ENCODE measurements around the gene AGBL2. TPM values are rescaled to one million over a fixed set of nuclear protein-coding genes. Genes with fewer than 3 reads are reported as not detected.

AGBL2 gene
- total and polyA plus RNA-seq, 10 donors = 1.1 to 5.1 (median 2.4) TPM

DNA sequence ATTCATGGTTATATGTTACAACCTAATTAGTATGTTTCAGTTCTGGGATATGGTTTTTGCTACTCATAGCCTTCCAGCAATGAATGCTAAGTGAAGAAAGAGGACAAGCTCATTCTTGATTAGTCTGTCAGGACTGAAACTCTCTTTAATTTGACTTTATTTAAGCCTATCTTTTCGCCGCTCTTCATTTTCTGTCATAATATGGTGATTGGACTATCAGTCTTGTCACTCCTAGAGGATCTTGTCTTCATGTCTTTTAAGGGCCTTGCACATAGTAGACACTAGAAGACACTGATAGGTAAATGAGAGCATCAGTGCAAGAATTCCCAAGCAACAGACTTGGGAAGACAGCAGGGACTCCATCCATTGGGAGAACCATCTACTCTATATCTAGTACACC lies 53.9 kb downstream of the AGBL2 start:
- WGBS, 5 donors = 96 to 100% (median 97%) methylated on average over 2 of the region's 2 CpGs
- H3K4me1 ChIP-seq = no peaks in the 10 kb centered on the region
- H3K27ac ChIP-seq = no peak overlapping the region
- intact Hi-C loops (cut with DNase I; ENCODE audit: low total_unique reads) = no loop called here
- no peaks in the 10 kb centered on the region for H3K9me3 ChIP-seq
- H3K4me3 ChIP-seq = no peak overlapping the region
- H3K27me3 ChIP-seq (replicated peaks in 1 of 7) = no peaks in the 10 kb centered on the region
- no peaks in the 10 kb centered on the region for H3K36me3 ChIP-seq
- TF ChIP-seq, protein P1, sequence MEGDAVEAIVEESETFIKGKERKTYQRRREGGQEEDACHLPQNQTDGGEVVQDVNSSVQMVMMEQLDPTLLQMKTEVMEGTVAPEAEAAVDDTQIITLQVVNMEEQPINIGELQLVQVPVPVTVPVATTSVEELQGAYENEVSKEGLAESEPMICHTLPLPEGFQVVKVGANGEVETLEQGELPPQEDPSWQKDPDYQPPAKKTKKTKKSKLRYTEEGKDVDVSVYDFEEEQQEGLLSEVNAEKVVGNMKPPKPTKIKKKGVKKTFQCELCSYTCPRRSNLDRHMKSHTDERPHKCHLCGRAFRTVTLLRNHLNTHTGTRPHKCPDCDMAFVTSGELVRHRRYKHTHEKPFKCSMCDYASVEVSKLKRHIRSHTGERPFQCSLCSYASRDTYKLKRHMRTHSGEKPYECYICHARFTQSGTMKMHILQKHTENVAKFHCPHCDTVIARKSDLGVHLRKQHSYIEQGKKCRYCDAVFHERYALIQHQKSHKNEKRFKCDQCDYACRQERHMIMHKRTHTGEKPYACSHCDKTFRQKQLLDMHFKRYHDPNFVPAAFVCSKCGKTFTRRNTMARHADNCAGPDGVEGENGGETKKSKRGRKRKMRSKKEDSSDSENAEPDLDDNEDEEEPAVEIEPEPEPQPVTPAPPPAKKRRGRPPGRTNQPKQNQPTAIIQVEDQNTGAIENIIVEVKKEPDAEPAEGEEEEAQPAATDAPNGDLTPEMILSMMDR (IDR thresholded peaks at IDR 0.05 in 8 of 11, conservative IDR thresholded peaks at IDR 0.05 in 3 of 11) = no peak
- TF ChIP-seq POLR2A (IDR thresholded peaks at IDR 0.05) = no peak
- no peak for TF ChIP-seq POLR2AphosphoS5 (IDR thresholded peaks at IDR 0.05)
- DNase-seq = no peak

DNA sequence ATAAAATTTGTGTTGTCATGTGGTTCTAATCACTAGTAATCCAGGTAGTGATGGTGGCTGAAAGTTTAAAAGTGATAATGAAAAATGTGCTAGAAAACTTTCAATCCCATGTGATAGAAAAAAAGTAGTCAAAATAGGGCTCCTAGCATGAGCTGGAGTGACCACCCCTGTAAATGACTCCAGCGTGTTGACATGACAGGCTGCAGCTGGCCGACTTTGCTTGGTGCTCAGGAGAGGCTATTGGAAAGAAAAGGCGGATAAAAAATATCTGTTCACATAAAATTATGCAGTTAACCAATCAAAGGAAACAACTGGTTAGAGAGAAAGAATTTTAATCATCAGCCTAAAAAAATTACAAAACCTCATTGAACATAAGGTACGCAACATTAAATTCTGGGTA lies 55.9 kb downstream of the AGBL2 start:
- WGBS, 5 donors = 79 to 91% (median 87%) methylated on average over 4 of the region's 4 CpGs
- no peaks in the 10 kb centered on the region for H3K4me1 ChIP-seq
- intact Hi-C loops (cut with DNase I; ENCODE audit: low total_unique reads) = no loop called here
- no peaks in the 10 kb centered on the region for H3K27me3 ChIP-seq (replicated peaks in 1 of 7)
- TF ChIP-seq, protein P1 (IDR thresholded peaks at IDR 0.05 in 8 of 11, conservative IDR thresholded peaks at IDR 0.05 in 3 of 11) = no peak
- no peak for TF ChIP-seq POLR2A (IDR thresholded peaks at IDR 0.05)
- TF ChIP-seq POLR2AphosphoS5 (IDR thresholded peaks at IDR 0.05) = no peak
- H3K27ac ChIP-seq = no peak overlapping the region
- no peaks in the 10 kb centered on the region for H3K9me3 ChIP-seq
- H3K36me3 ChIP-seq = no peaks in the 10 kb centered on the region
- DNase-seq = no peak
- no peak overlapping the region for H3K4me3 ChIP-seq

DNA sequence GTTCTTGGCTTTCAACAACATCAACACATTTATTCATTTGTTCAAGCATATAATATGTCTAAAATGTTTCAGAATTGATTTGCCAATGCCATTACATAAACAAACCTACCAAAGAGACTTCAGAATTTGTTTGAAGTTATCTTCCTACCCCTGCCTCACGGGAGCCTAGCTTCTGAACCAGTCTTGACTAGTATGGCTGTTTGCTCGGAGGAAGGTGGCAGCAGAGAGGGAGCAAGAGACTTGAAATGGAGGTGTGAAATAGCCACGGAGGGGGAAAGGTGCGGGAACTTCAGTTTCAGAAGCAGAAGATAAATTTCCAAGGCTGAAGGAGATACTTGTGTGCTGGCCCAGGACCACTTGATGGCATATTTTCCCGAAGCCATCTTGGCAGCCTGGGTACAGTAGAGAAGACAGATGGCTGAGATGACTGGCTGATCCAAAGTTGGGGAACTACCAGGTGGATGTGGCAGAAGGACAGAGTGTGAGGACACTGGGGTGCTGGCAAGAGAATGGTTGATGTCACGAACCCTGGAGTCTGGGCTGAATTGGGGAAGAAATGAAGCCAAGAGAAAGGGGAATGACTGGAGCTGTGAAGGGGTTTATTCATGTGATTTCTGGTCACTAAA lies 58.8 kb downstream of the AGBL2 start:
- H3K36me3 ChIP-seq = no peaks in the 10 kb centered on the region
- no peak overlapping the region for H3K4me3 ChIP-seq
- peaks cover 0 to 13% (median 8%) of the 10 kb centered on the region in 8 donors for H3K9me3 ChIP-seq
- DNase-seq = no peak
- TF ChIP-seq, protein P1 (IDR thresholded peaks at IDR 0.05 in 8 of 11, conservative IDR thresholded peaks at IDR 0.05 in 3 of 11) = no peak
- no peak for TF ChIP-seq POLR2A (IDR thresholded peaks at IDR 0.05)
- no peak for TF ChIP-seq POLR2AphosphoS5 (IDR thresholded peaks at IDR 0.05)
- intact Hi-C loops (cut with DNase I; ENCODE audit: low total_unique reads) = no loop called here
- no peaks in the 10 kb centered on the region for H3K4me1 ChIP-seq
- no peak overlapping the region for H3K27ac ChIP-seq
- H3K27me3 ChIP-seq (replicated peaks in 1 of 7) = no peaks in the 10 kb centered on the region
- WGBS, 5 donors = 71 to 85% (median 81%) methylated on average over 6 of the region's 6 CpGs

DNA sequence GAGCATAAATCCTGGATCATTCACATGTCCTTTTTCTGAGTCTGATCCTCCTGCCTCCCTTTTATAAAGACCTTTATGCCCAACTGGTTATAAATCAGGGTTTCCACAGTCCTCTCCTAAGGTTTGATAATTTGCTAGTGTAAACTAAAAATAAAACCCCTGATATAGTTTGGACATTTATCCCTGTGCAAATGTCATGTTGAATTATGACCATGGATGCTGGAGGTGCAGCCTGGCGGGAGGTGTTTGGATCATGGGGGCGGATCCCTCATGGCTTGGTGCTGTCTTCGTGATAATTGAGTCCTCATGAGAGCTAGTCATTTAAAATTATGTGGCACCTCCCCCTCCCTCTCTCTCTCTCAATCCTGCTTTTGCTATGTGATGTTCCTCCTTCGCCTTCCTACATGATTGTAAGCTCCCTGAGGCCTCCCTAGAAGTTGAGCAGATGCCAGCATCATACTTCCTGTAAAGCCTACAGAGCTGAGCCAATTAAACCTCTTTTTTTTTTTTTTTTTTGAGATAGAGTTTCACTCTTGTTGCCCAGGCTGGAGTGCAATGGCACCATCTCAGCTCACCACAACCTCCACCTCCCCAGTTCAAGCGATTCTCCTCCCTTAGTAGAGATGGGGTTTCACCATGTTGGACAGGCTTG lies 63.2 kb downstream of the AGBL2 start:
- intact Hi-C loops (cut with DNase I; ENCODE audit: low total_unique reads) = no loop called here
- Histone ChIP-seq H3K4me1 (no peaks in the 10 kb centered on the region), H3K4me3 (no peak overlapping the region), H3K36me3 (no peaks in the 10 kb centered on the region), H3K27me3 (replicated peaks in 1 of 7) (no peaks in the 10 kb centered on the region), H3K27ac (no peak overlapping the region), H3K9me3 (peaks cover 0 to 16% (median 8%) of the 10 kb centered on the region in 8 donors)
- no peak for DNase-seq
- WGBS, 5 donors = 93 to 100% (median 95%) methylated on average over 5 of the region's 5 CpGs
- no peak for TF ChIP-seq POLR2A (IDR thresholded peaks at IDR 0.05)
- TF ChIP-seq, protein P1 (IDR thresholded peaks at IDR 0.05 in 8 of 11, conservative IDR thresholded peaks at IDR 0.05 in 3 of 11) = no peak
- no peak for TF ChIP-seq POLR2AphosphoS5 (IDR thresholded peaks at IDR 0.05)

Measured in spleen (tissue), 11 donors.